K562 (cell line): ENCODE measurements around the gene ROBO3. TPM values are rescaled to one million over a fixed set of nuclear protein-coding genes. Genes with fewer than 3 reads are reported as not detected.

Experiments used
- ATAC-seq: fragments of 200-7000 bp; cut with Tn5 transposase; 3 replicates; pipeline ENCODE4 v1.9.1; 2020; ENCODE audit warnings: moderate library complexity
- BruUV-seq: library from RNA; stranded (reverse); fragments of 400-500 nt; replicated peaks from 2 replicates; lab custom pipeline; 2021; lab: Mats Ljungman, UMichigan
- CTCF ChIA-PET: fragments of 300-600 bp; formaldehyde crosslinking; extraction: SDS; loops from one replicate; lab custom pipeline; 2021; ENCODE audit warnings: low intra/inter-chr PET ratio; lab: Yijun Ruan, JAX
- POLR2A ChIA-PET: fragments of 300-600, 350-650 bp; sonication (Branson Sonifier 250); formaldehyde crosslinking; extraction: SDS; loops from one replicate; lab custom pipeline; 2021; ENCODE audit warnings: antibody characterized with exemption, inconsistent platforms; lab: Yijun Ruan, JAX
- DNase-seq, 4 experiments: peaks; one replicate each; pipeline versions ENCODE4 v3.0.0 to v3.0.0-alpha.2; 2011 to 2018; ENCODE audit warnings: low spot score in 3 of 4, mixed read lengths in 3 of 4; ENCODE audit errors: extremely low read depth in 1 of 4
- FAIRE-seq: peaks from 2 replicates; lab custom pipeline; 2011; peaks lifted over from hg19 to GRCh38; lab: Jason Lieb, UNC
- H2AFZ ChIP-seq: 2 replicates; pipeline ENCODE4 v1.6.0; 2011; ENCODE audit warnings: low read depth, low read length, control low read depth, inconsistent platforms
- H3K27ac ChIP-seq: fragments of 200-600 bp; 3 replicates; pipeline ENCODE4 v1.8.0; 2011; ENCODE audit warnings: low read depth, mild to moderate bottlenecking, control low read depth, inconsistent platforms, low read length, moderate library complexity, mixed read lengths; ENCODE audit errors: extremely low read depth
- H3K27me3 ChIP-seq, 2 experiments: fragments of 300-600 bp in 1 of 2; 2 replicates in 1 of 2; 3 replicates in 1 of 2; pipeline versions ENCODE4 v1.6.0 to v1.8.0; 2011; ENCODE audit warnings: inconsistent platforms in 2 of 2, low read length in 2 of 2, mild to moderate bottlenecking in 1 of 2, mixed read lengths in 1 of 2, moderate library complexity in 1 of 2; ENCODE audit not compliant: control insufficient read depth in 2 of 2, insufficient read depth in 2 of 2
- H3K36me3 ChIP-seq: fragments of 300-600 bp; 3 replicates; pipeline ENCODE4 v1.8.0; 2011; ENCODE audit warnings: mild to moderate bottlenecking, low read length, inconsistent platforms; ENCODE audit not compliant: control insufficient read depth, insufficient read depth
- H3K4me1 ChIP-seq, 2 experiments: fragments of 200-600 bp in 1 of 2; replicated peaks in 1 of 2; 2 replicates in 1 of 2; 3 replicates in 1 of 2; pipeline versions ENCODE4 v1.5.1 to v1.8.0; 2011; ENCODE audit warnings: inconsistent platforms in 2 of 2, low read length in 2 of 2, mild to moderate bottlenecking in 1 of 2, mixed read lengths in 1 of 2, moderate library complexity in 1 of 2; ENCODE audit not compliant: control insufficient read depth in 2 of 2, insufficient read depth in 2 of 2
- H3K4me2 ChIP-seq: 2 replicates; pipeline ENCODE4 v1.6.1; 2011; ENCODE audit warnings: low read length, control low read depth, inconsistent platforms, mixed read lengths; ENCODE audit not compliant: insufficient read depth
- H3K4me3 ChIP-seq: fragments of 200-600 bp; sonication (generic), shearing (Covaris generic); 2 replicates; pipeline ENCODE4 v1.5.1; 2016; ENCODE audit warnings: control low read depth, inconsistent platforms
- H3K79me2 ChIP-seq: fragments of 200-600 bp; 3 replicates; pipeline ENCODE4 v1.8.0; 2011; ENCODE audit warnings: low read length, inconsistent platforms; ENCODE audit not compliant: control insufficient read depth, insufficient read depth
- H3K9ac ChIP-seq, 2 experiments: 2 replicates each; pipeline versions ENCODE4 v1.6.0 to v1.6.1; 2011; ENCODE audit warnings: low read depth in 2 of 2, low read length in 2 of 2, control low read depth in 1 of 2, inconsistent platforms in 1 of 2, mild to moderate bottlenecking in 1 of 2, mixed read lengths in 1 of 2; ENCODE audit not compliant: insufficient read depth in 1 of 2
- H3K9me1 ChIP-seq: one replicate; pipeline ENCODE4 v1.6.0; 2011; ENCODE audit warnings: inconsistent platforms, mild to moderate bottlenecking, low read length, moderate library complexity; ENCODE audit not compliant: control insufficient read depth, insufficient read depth
- H3K9me3 ChIP-seq: replicated peaks from 2 replicates; pipeline ENCODE4 v1.5.1; 2011; ENCODE audit warnings: low read depth, low read length, inconsistent platforms; ENCODE audit not compliant: control insufficient read depth, insufficient read depth
- H4K20me1 ChIP-seq: replicated peaks from 2 replicates; pipeline ENCODE4 v1.6.1; 2011; ENCODE audit warnings: low read length, inconsistent platforms, mixed read lengths; ENCODE audit not compliant: control insufficient read depth, insufficient read depth
- FOXP1 ChIP-seq: sonication (generic); formaldehyde crosslinking; IDR thresholded peaks from 2 replicates; pipeline ENCODE4 v1.8.0; 2022; ENCODE audit warnings: mild to moderate bottlenecking, missing genetic modification reagents
- WGBS: fragments of 100-300 bp; shearing (Covaris generic); methylation state at CpG from one replicate; pipeline ENCODE4 v1.1.6; 2016; ENCODE audit warnings: low coverage, mixed read lengths; ENCODE audit not compliant: insufficient coverage; ENCODE audit errors: missing lambda C conversion rate; 5-methylcytosine and 5-hydroxymethylcytosine counted together
- in situ Hi-C: fragments of 300-500 bp; cut with MboI; formaldehyde crosslinking; loops from 4 replicates; pipeline ENCODE4 v1.15.0; 2018; ENCODE audit warnings: inconsistent platforms, mixed read lengths
- intact Hi-C: fragments of 100-400 bp; cut with micrococcal nuclease; formaldehyde crosslinking; loops from 2 replicates; pipeline ENCODE4 v1.14.2; 2022
- polyA plus RNA-seq, 8 experiments: library from polyadenylated mRNA; depleted of rRNA in 4 of 8; stranded (reverse) in 5 of 8; unstranded in 3 of 8; fragments of >200 nt; fragmentation: Nextera tagmentation in 2 of 8; fragmentation: Illumina TruSeq in 1 of 8; extraction: Ambion mirVana in 2 of 8; extraction: Trizol in 1 of 8; gene quantifications; 2 replicates each; pipeline versions ENCODE4 v1.2.1 to v1.2.3, GENCODE V29; 2011 to 2014; ENCODE audit warnings: inconsistent platforms in 1 of 8, missing spikeins in 1 of 8
- total RNA-seq, 7 experiments: library from RNA; depleted of rRNA in 6 of 7; stranded (reverse); fragments of >200 nt in 6 of 7; fragmentation: Illumina TruSeq in 2 of 7; extraction: Trizol in 2 of 7; gene quantifications; 2 replicates each; pipeline versions ENCODE4 v1.2.1 to v1.2.3, GENCODE V29; 2011 to 2021; ENCODE audit warnings: low replicate concordance in 1 of 7
- TF ChIP-seq, protein P1 (sequence below): sonication (generic); formaldehyde crosslinking; IDR thresholded peaks from 2 replicates; pipeline ENCODE4 v1.8.1; 2023; ENCODE audit warnings: mild to moderate bottlenecking, missing genetic modification reagents

Gene ROBO3
- total and polyA plus RNA-seq, 9 of the 15 experiments (the other 6 are each of a cell fraction or from before 2014, with no cell fraction given), result 0.29 to 1.4 (median 0.97) TPM; not detected in 2

DNA sequence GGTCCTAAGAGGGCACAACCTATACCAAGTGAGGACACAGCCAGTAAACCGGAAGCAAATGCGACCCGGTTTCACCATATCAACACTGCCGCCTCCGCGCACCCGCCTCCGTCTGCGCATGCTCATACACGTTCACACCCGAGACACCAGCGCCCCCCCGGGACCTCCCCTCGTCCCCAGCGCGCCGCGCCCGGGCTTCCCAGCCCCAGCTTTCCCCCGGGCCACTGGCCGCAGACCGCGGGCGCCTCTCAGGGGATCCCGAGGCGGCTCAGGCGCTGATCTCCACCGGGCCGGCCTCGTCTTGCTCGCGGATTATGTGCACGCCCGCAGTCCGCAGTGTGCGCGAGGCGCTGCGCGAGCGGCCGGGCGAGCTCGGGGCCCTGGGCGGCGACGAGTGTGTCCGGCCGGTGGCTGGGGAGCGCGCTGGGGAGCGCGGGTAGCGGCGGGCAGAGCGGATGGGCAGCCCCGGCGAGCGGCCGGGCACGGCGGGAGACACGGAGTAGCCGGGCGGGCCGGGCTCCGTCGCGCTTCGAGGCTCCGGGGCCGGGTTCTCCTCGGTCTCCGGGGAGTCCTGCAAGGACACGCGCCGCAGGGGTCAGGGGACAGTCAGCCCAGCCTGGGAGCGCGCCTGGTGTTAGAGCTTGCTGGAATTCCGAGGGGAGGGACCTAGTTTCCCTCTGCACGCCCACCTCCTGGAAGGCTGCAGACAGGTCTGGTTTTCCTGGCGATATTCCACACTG is 55.8 kb downstream of the ROBO3 start:
- Histone ChIP-seq H2AFZ (no peak overlapping the region), H3K79me2 (no peaks in the 10 kb centered on the region)
- in situ Hi-C loops, result no loop called here
- TF ChIP-seq, protein P1, sequence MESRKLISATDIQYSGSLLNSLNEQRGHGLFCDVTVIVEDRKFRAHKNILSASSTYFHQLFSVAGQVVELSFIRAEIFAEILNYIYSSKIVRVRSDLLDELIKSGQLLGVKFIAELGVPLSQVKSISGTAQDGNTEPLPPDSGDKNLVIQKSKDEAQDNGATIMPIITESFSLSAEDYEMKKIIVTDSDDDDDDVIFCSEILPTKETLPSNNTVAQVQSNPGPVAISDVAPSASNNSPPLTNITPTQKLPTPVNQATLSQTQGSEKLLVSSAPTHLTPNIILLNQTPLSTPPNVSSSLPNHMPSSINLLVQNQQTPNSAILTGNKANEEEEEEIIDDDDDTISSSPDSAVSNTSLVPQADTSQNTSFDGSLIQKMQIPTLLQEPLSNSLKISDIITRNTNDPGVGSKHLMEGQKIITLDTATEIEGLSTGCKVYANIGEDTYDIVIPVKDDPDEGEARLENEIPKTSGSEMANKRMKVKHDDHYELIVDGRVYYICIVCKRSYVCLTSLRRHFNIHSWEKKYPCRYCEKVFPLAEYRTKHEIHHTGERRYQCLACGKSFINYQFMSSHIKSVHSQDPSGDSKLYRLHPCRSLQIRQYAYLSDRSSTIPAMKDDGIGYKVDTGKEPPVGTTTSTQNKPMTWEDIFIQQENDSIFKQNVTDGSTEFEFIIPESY (CRISPR knock-in tag), result peak; percentile 69
- TF ChIP-seq FOXP1 (CRISPR knock-in tag), result no peak
- TF ChIP-seq, all 486 proteins: peak for 1
- no peaks in the 10 kb centered on the region for H3K9me3 ChIP-seq
- FAIRE-seq (no peak), DNase-seq (no peak), ATAC-seq (no peak)
- intact Hi-C loops, result no loop called here
- H3K27me3 ChIP-seq, result peaks cover 32 to 63% of the 10 kb centered on the region in 2 experiments; a peak in 4 of 5 replicates
- ChIA-PET CTCF (no interaction called here), POLR2A (interaction anchor here (1.2 kb wide), 1 partner anchor 7 kb away, joined by 3 read pairs; no protein-coding TSS in a partner anchor)
- no peaks in the 10 kb centered on the region for H3K4me1 ChIP-seq
- H4K20me1 ChIP-seq, result no peaks in the 10 kb centered on the region
- no peaks in the 10 kb centered on the region for H3K9me1 ChIP-seq
- no TSS peak for BruUV-seq
- no peak overlapping the region for H3K9ac ChIP-seq
- no peak overlapping the region for H3K4me3 ChIP-seq
- WGBS, result 32% methylated on average over 56 of the region's 82 CpGs
- H3K4me2 ChIP-seq, result no peak overlapping the region
- no peaks in the 10 kb centered on the region for H3K36me3 ChIP-seq
- H3K27ac ChIP-seq, result no peak overlapping the region
